NB4 (cell line): Measurements from ENCODE around the gene OTUB2.

Source experiments
- CTCF ChIP-seq: IDR thresholded peaks from one replicate; pipeline ENCODE4 v1.5.1; 2012; ENCODE audit warnings: low read depth, low read length
- MAX ChIP-seq: IDR thresholded peaks from 2 replicates; pipeline ENCODE4 v1.6.1; 2011; ENCODE audit warnings: low read depth, low read length
- MYC ChIP-seq: IDR thresholded peaks from 2 replicates; pipeline ENCODE4 v1.6.1; 2011; ENCODE audit warnings: low read depth, low read length
- POLR2A ChIP-seq: IDR thresholded peaks from 2 replicates; pipeline ENCODE4 v1.6.1; 2011; ENCODE audit warnings: mild to moderate bottlenecking; ENCODE audit not compliant: insufficient read length; ENCODE audit errors: extremely low read depth

DNA sequence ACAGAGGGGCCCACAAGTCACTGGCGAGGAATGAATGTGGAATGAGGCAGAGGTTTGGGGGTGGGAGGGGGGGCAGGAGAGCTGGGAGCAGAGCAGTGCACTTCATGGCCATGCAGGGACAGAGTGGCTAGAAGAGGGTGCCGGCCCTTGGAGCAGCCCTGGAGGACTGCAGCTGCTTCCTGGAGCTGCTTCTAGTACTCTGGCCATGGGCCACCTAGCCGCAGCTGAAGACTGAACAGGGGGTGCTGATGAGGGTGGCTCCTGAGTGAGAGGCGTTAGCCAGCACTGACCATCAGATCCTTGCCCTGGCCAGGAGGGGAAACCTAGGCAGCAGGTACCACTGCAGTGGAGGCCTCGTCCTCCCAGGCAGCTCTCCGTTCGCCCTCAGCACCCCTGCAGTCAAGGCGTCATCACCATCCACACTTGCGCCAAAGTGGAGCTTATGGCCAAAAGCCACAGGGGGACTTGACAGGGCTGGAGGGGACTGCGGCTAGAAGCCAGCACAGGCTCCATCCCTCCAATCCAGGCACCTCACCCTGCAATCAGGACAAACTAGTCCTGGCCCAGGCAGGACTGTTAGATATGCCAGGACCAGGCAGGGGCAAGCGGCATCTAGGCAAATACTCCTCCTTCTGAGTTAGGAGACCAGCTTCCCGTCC, 16.4 kb downstream of the OTUB2 start:
- no peak for TF ChIP-seq CTCF
- no peak for TF ChIP-seq MYC
- TF ChIP-seq MAX = no peak
- TF ChIP-seq POLR2A = no peak
